ENCODE results near the gene GRIK1. TPM values are rescaled to one million over a fixed set of nuclear protein-coding genes. Genes with fewer than 3 reads are reported as not detected.

GRIK1 gene
- total RNA-seq, 2 donors from 2014 or later, result 0.36 TPM; not detected in 1

GRCh38 chr21:29928537-29928936, 11.3 kb downstream of the GRIK1 start:
- 69% methylated on average over 4 of the region's 4 CpGs for WGBS
- Histone ChIP-seq H3K27me3 (replicated peaks; ENCODE audit: insufficient read depth) (no peaks in the 10 kb centered on the region), H3K4me1 (replicated peaks) (no peaks in the 10 kb centered on the region), H3K9me3 (no peaks in the 10 kb centered on the region), H3K4me3 (no peak overlapping the region), H3K36me3 (no peaks in the 10 kb centered on the region), H3K27ac (no peak overlapping the region)
- intact Hi-C loops (cut with DNase I), result no loop called here
- TF ChIP-seq POLR2AphosphoS5 (IDR thresholded peaks at IDR 0.05), result no peak
- TF ChIP-seq, protein P1, sequence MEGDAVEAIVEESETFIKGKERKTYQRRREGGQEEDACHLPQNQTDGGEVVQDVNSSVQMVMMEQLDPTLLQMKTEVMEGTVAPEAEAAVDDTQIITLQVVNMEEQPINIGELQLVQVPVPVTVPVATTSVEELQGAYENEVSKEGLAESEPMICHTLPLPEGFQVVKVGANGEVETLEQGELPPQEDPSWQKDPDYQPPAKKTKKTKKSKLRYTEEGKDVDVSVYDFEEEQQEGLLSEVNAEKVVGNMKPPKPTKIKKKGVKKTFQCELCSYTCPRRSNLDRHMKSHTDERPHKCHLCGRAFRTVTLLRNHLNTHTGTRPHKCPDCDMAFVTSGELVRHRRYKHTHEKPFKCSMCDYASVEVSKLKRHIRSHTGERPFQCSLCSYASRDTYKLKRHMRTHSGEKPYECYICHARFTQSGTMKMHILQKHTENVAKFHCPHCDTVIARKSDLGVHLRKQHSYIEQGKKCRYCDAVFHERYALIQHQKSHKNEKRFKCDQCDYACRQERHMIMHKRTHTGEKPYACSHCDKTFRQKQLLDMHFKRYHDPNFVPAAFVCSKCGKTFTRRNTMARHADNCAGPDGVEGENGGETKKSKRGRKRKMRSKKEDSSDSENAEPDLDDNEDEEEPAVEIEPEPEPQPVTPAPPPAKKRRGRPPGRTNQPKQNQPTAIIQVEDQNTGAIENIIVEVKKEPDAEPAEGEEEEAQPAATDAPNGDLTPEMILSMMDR (IDR thresholded peaks at IDR 0.05), result no peak
- no peak for DNase-seq (ENCODE audit: low spot score)

GRCh38 chr21:29920938-29921337, 18.9 kb downstream of the GRIK1 start:
- H3K36me3 ChIP-seq, result no peaks in the 10 kb centered on the region
- H3K27ac ChIP-seq, result no peak overlapping the region
- no peak for TF ChIP-seq POLR2A (IDR thresholded peaks at IDR 0.05)
- TF ChIP-seq, protein P1 (IDR thresholded peaks at IDR 0.05), result no peak
- TF ChIP-seq POLR2AphosphoS5 (IDR thresholded peaks at IDR 0.05), result no peak
- no peaks in the 10 kb centered on the region for H3K9me3 ChIP-seq
- no peaks in the 10 kb centered on the region for H3K27me3 ChIP-seq (replicated peaks; ENCODE audit: insufficient read depth)
- intact Hi-C loops (cut with DNase I), result no loop called here
- no peak overlapping the region for H3K4me3 ChIP-seq
- no peaks in the 10 kb centered on the region for H3K4me1 ChIP-seq (replicated peaks)
- 84% methylated on average over 1 of the region's 1 CpG for WGBS
- no peak for DNase-seq (ENCODE audit: low spot score)

DNA sequence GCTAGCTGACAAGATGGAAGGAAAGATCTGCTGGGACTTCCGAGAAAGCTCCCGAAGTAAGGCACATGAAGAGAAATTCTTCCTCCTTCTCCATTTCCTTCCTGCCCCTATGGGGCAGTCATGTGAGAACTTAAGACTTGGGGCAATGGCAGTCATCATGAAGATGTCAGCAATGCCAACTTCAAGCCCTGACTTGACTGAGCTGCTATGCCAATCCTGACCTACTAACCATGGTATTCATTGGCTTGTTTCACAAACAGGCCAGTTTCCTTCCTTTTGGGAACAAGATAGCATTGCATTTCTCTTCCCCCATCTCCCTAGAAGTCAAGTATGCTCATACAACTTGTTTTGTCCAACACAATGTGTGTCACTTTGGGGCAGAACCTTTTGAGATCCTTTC, 25.5 kb downstream of the GRIK1 start:
- Histone ChIP-seq H3K27me3 (replicated peaks; ENCODE audit: insufficient read depth) (no peaks in the 10 kb centered on the region), H3K4me3 (no peak overlapping the region), H3K27ac (no peak overlapping the region), H3K36me3 (no peaks in the 10 kb centered on the region), H3K9me3 (no peaks in the 10 kb centered on the region), H3K4me1 (replicated peaks) (no peaks in the 10 kb centered on the region)
- intact Hi-C loops (cut with DNase I), result no loop called here
- DNase-seq (ENCODE audit: low spot score), result no peak
- 98% methylated on average over 2 of the region's 2 CpGs for WGBS
- no peak for TF ChIP-seq POLR2AphosphoS5 (IDR thresholded peaks at IDR 0.05)
- TF ChIP-seq, protein P1 (IDR thresholded peaks at IDR 0.05), result no peak
- TF ChIP-seq POLR2A (IDR thresholded peaks at IDR 0.05), result no peak

DNA sequence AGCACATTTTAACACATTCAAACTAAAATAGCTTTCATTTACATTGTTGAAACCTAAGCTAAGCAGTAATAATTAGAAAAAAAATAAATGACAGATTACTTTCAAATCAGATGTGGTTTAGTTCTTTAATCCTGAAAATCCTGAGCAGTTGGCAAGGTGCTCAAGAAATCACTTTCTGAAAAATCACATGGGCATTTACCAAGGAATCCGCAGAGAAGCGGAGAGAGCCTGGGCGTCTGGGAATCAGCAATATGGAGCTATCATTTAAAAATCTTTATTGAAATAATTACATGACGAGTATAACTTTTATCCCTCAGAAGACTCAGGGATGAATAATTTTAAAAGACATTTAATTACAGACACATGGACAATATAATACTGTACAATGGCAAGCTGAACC, 30.2 kb downstream of the GRIK1 start:
- DNase-seq (ENCODE audit: low spot score), result no peak
- H3K36me3 ChIP-seq, result no peaks in the 10 kb centered on the region
- intact Hi-C loops (cut with DNase I), result no loop called here
- H3K4me1 ChIP-seq (replicated peaks), result no peaks in the 10 kb centered on the region
- H3K9me3 ChIP-seq, result no peaks in the 10 kb centered on the region
- TF ChIP-seq POLR2AphosphoS5 (IDR thresholded peaks at IDR 0.05) (no peak), POLR2A (IDR thresholded peaks at IDR 0.05) (no peak)
- TF ChIP-seq, protein P1 (IDR thresholded peaks at IDR 0.05), result no peak
- no peak overlapping the region for H3K4me3 ChIP-seq
- no peak overlapping the region for H3K27ac ChIP-seq
- WGBS, result 85% methylated on average over 4 of the region's 4 CpGs
- H3K27me3 ChIP-seq (replicated peaks; ENCODE audit: insufficient read depth), result no peaks in the 10 kb centered on the region

DNA sequence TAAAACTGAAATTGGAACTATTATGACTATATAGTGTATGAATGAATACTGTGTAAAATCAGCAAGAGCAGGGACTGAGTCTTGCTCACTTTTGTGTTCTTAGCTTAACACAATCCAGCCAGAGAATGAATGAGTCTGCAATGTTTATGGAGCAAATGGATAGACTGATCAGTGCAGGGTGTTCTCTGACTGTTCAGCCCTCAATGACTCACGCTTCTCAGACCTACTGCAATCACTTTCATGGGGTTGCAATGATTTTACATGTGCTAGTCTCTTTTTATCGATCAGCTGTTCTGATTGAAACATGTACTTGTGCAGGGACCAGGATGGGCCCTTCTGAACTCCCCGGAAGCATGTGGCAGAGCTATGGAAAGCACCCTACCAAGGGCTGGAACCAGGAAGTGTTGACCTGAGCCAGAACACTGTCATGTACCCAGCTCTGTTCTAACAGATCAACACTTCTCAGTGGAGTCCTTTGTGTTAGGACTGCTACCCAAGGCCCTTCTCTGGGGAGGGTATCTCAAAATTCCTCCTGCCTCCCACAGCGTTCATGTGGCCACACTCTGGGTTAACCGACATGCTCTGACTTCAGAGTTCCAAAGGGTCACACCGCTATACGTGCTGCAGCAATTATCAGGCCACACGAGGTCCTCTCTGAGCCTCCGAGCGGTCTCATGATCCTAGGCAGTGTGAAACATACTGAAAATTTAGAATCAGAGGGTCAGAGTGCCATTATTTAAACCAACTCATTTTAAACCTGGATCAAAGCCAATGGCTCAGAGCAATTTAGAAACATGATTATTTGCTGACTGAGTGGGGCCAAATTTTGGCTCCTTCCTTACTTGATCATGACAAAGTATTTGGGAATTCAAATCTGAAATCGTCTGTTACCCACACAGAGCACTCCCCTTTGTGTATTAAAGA, 35.2 kb downstream of the GRIK1 start:
- no peaks in the 10 kb centered on the region for H3K9me3 ChIP-seq
- no peak overlapping the region for H3K27ac ChIP-seq
- intact Hi-C loops (cut with DNase I), result no loop called here
- no peak for TF ChIP-seq POLR2AphosphoS5 (IDR thresholded peaks at IDR 0.05)
- TF ChIP-seq, protein P1 (IDR thresholded peaks at IDR 0.05), result no peak
- TF ChIP-seq POLR2A (IDR thresholded peaks at IDR 0.05), result no peak
- no peaks in the 10 kb centered on the region for H3K4me1 ChIP-seq (replicated peaks)
- H3K36me3 ChIP-seq, result no peaks in the 10 kb centered on the region
- 80% methylated on average over 11 of the region's 11 CpGs for WGBS
- no peak overlapping the region for H3K4me3 ChIP-seq
- DNase-seq (ENCODE audit: low spot score), result no peak
- H3K27me3 ChIP-seq (replicated peaks; ENCODE audit: insufficient read depth), result no peaks in the 10 kb centered on the region

Data from prostate gland (tissue), 2 donors.